CD14-positive monocyte (primary cell): Measurements from ENCODE around the gene CISTR. TPM values are rescaled to one million over a fixed set of nuclear protein-coding genes. Genes with fewer than 3 reads are reported as not detected.

Experiments
- DNase-seq, 3 donors: peaks; one replicate each; pipeline ENCODE4 v3.0.0-alpha.2; 2011 to 2022
- H2AFZ ChIP-seq: 2 replicates; pipeline ENCODE4 v1.6.0; 2012; ENCODE audit warnings: mild to moderate bottlenecking, low read depth, low read length, inconsistent platforms; ENCODE audit not compliant: insufficient read depth, poor library complexity, severe bottlenecking
- H3K27ac ChIP-seq, 2 donors: 1 replicate in 1 of 2; 2 replicates in 1 of 2; pipeline ENCODE4 v1.5.1; 2012 to 2013; ENCODE audit warnings: low read length in 2 of 2, control low read depth in 1 of 2, inconsistent platforms in 1 of 2, low read depth in 1 of 2, mild to moderate bottlenecking in 1 of 2
- H3K27me3 ChIP-seq, 2 donors: one replicate each; pipeline versions ENCODE4 v1.6.0 to v1.6.1; 2011 to 2013; ENCODE audit warnings: low read length in 2 of 2; ENCODE audit not compliant: control insufficient read depth in 2 of 2, insufficient read depth in 2 of 2
- H3K36me3 ChIP-seq, 2 donors: replicated peaks in 1 of 2; 1 replicate in 1 of 2; 2 replicates in 1 of 2; pipeline versions ENCODE4 v1.5.1 to v1.6.1; 2012 to 2013; ENCODE audit warnings: low read length in 2 of 2, control low read depth in 1 of 2, inconsistent platforms in 1 of 2, mild to moderate bottlenecking in 1 of 2; ENCODE audit not compliant: insufficient read depth in 2 of 2, control insufficient read depth in 1 of 2
- H3K4me1 ChIP-seq, 2 donors: 1 replicate in 1 of 2; 2 replicates in 1 of 2; pipeline versions ENCODE4 v1.5.1 to v1.6.1; 2012 to 2013; ENCODE audit warnings: low read length in 2 of 2, control low read depth in 1 of 2, inconsistent platforms in 1 of 2, mild to moderate bottlenecking in 1 of 2, moderate library complexity in 1 of 2; ENCODE audit not compliant: insufficient read depth in 2 of 2, control insufficient read depth in 1 of 2
- H3K4me2 ChIP-seq: replicated peaks from 2 replicates; pipeline ENCODE3; 2012; ENCODE audit warnings: low read length, moderate library complexity, mild to moderate bottlenecking; ENCODE audit not compliant: poor library complexity, severe bottlenecking; ENCODE audit errors: extremely low read depth
- H3K4me3 ChIP-seq, 3 experiments: fragments of 200-600 bp in 1 of 3; sonication (generic) in 1 of 3; replicated peaks in 1 of 3; 1 replicate in 2 of 3; 2 replicates in 1 of 3; pipeline ENCODE4 v1.5.1; 2011 to 2013; ENCODE audit warnings: low read length in 3 of 3, mild to moderate bottlenecking in 3 of 3, control low read depth in 2 of 3, low read depth in 2 of 3, inconsistent platforms in 1 of 3, moderate library complexity in 1 of 3
- H3K79me2 ChIP-seq: 2 replicates; pipeline ENCODE4 v1.6.0; 2012; ENCODE audit warnings: mild to moderate bottlenecking, control low read depth, inconsistent platforms, low read length, moderate library complexity; ENCODE audit not compliant: insufficient read depth
- H3K9ac ChIP-seq: 2 replicates; pipeline ENCODE4 v1.6.0; 2017; ENCODE audit warnings: low read length, mild to moderate bottlenecking; ENCODE audit not compliant: insufficient read depth, poor library complexity, severe bottlenecking
- H3K9me3 ChIP-seq, 2 donors: replicated peaks in 1 of 2; 1 replicate in 1 of 2; 2 replicates in 1 of 2; pipeline versions ENCODE4 v1.5.1 to v1.6.1; 2012 to 2013; ENCODE audit warnings: low read length in 2 of 2, control low read depth in 1 of 2; ENCODE audit not compliant: control insufficient read depth in 1 of 2, insufficient read depth in 1 of 2
- H4K20me1 ChIP-seq: 2 replicates; pipeline ENCODE4 v1.6.0; 2012; ENCODE audit warnings: mild to moderate bottlenecking, low read length, control low read depth, moderate library complexity; ENCODE audit not compliant: insufficient read depth
- H3K27ac Mint-ChIP-seq, 7 donors: one replicate each; pipeline ENCODE4 v1.8.0; 2020; ENCODE audit warnings: mild to moderate bottlenecking in 7 of 7, mixed read lengths in 7 of 7, moderate library complexity in 6 of 7, inconsistent platforms in 2 of 7
- H3K27me3 Mint-ChIP-seq, 3 donors: one replicate each; pipeline ENCODE4 v1.8.0; 2021 to 2022; ENCODE audit warnings: low read depth in 3 of 3, mild to moderate bottlenecking in 3 of 3, mixed read lengths in 3 of 3, moderate library complexity in 3 of 3, inconsistent platforms in 1 of 3
- H3K36me3 Mint-ChIP-seq, 2 donors: one replicate each; pipeline ENCODE4 v1.8.0; 2020; ENCODE audit warnings: mixed read lengths in 2 of 2, inconsistent platforms in 1 of 2, mild to moderate bottlenecking in 1 of 2
- H3K4me1 Mint-ChIP-seq: one replicate; pipeline ENCODE4 v1.8.0; 2020; ENCODE audit warnings: mild to moderate bottlenecking, mixed read lengths
- H3K4me3 Mint-ChIP-seq, 2 donors: one replicate each; pipeline ENCODE4 v1.8.0; 2020; ENCODE audit warnings: mild to moderate bottlenecking in 2 of 2, mixed read lengths in 2 of 2, moderate library complexity in 1 of 2
- H3K9me3 Mint-ChIP-seq, 7 donors: one replicate each; pipeline ENCODE4 v1.8.0; 2020 to 2022; ENCODE audit warnings: mixed read lengths in 7 of 7, mild to moderate bottlenecking in 6 of 7, moderate library complexity in 6 of 7, inconsistent platforms in 2 of 7
- WGBS: methylation state at CpG from one replicate; pipeline ENCODE4 v1.1.5; 2013; ENCODE audit warnings: missing lambda C conversion rate; ENCODE audit not compliant: insufficient coverage; 5-methylcytosine and 5-hydroxymethylcytosine counted together
- intact Hi-C, 2 donors: fragments of 100-400 bp; cut with micrococcal nuclease; formaldehyde crosslinking; loops; one replicate each; pipeline versions ENCODE4 v1.15.0 to v1.15.1; 2023
- polyA plus RNA-seq, 3 donors: library from polyadenylated mRNA; depleted of rRNA in 1 of 3; unstranded in 2 of 3; stranded (reverse) in 1 of 3; fragments of 300-500 nt in 2 of 3; fragments of >200 nt in 1 of 3; fragmentation: Illumina TruSeq in 2 of 3; gene quantifications; 1 replicate in 2 of 3; 2 replicates in 1 of 3; pipeline ENCODE4 v1.2.3, GENCODE V29; 2012 to 2021
- TF ChIP-seq, protein P1 (sequence below): fragments of 200-600 bp; IDR thresholded peaks from one replicate; pipeline ENCODE4 v1.8.0; 2022; ENCODE audit warnings: antibody characterized with exemption, mild to moderate bottlenecking

CISTR gene
- polyA plus RNA-seq, 3 donors: not detected

DNA sequence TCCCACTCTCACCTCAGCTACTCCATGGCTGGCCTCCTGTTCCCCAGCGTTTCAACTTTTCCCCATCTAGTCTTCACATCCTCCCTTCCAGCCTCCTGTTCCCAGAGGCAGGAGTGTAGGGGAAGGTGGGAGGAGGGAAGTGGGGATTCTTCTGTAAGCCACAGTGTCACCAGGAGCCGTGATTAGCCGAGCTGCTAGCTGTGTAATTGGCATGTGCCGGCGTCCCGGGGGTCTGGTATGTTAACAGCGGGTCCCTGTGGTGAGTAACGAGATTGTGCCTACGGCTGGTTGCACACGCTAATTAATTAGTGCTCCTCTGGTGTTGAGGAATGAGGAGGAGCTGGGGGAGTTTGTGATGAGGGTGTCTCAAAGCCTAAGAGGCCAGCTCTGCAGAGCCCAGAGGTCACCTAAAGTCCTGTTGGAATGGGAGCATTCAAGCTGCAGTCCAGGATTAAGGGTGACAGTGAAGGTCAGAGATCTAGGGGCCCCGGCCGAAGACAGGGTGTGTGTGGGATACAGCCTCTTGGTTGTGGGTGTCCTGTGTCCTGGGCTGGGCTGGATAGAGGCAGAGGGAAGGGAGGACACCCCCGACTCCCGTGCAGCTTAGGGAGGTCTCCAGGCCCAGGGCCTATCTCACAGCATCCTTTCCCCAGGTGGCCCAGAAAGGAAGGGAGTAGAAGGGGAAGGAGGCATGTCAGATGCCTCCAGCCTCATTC, 14.5 kb downstream of the CISTR start:
- Mint-ChIP-seq H3K4me1 (peaks cover 17% of the 10 kb centered on the region), H3K27me3 (peaks cover 29 to 61% (median 29%) of the 10 kb centered on the region in 3 donors), H3K36me3 (peaks cover 0 to 3% of the 10 kb centered on the region in 2 donors), H3K4me3 (peak overlapping the region in 1 of 2 donors; percentile 84), H3K9me3 (peaks cover 0 to 7% (median 0%) of the 10 kb centered on the region in 7 donors), H3K27ac (no peak overlapping the region)
- Histone ChIP-seq H3K36me3 (no peaks in the 10 kb centered on the region), H3K9me3 (peaks cover 0 to 36% of the 10 kb centered on the region in 2 donors), H3K4me1 (peaks cover 0 to 5% of the 10 kb centered on the region in 2 donors), H4K20me1 (no peaks in the 10 kb centered on the region), H3K79me2 (no peaks in the 10 kb centered on the region), H2AFZ (no peak overlapping the region), H3K27ac (no peak overlapping the region), H3K4me3 (no peak overlapping the region), H3K9ac (no peak overlapping the region), H3K27me3 (peaks cover 62 to 82% of the 10 kb centered on the region in 2 donors), H3K4me2 (no peak overlapping the region)
- WGBS: 83% methylated on average over 9 of the region's 14 CpGs
- intact Hi-C loops: no loop called here
- TF ChIP-seq, protein P1, sequence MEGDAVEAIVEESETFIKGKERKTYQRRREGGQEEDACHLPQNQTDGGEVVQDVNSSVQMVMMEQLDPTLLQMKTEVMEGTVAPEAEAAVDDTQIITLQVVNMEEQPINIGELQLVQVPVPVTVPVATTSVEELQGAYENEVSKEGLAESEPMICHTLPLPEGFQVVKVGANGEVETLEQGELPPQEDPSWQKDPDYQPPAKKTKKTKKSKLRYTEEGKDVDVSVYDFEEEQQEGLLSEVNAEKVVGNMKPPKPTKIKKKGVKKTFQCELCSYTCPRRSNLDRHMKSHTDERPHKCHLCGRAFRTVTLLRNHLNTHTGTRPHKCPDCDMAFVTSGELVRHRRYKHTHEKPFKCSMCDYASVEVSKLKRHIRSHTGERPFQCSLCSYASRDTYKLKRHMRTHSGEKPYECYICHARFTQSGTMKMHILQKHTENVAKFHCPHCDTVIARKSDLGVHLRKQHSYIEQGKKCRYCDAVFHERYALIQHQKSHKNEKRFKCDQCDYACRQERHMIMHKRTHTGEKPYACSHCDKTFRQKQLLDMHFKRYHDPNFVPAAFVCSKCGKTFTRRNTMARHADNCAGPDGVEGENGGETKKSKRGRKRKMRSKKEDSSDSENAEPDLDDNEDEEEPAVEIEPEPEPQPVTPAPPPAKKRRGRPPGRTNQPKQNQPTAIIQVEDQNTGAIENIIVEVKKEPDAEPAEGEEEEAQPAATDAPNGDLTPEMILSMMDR: no peak
- no peak for DNase-seq

DNA sequence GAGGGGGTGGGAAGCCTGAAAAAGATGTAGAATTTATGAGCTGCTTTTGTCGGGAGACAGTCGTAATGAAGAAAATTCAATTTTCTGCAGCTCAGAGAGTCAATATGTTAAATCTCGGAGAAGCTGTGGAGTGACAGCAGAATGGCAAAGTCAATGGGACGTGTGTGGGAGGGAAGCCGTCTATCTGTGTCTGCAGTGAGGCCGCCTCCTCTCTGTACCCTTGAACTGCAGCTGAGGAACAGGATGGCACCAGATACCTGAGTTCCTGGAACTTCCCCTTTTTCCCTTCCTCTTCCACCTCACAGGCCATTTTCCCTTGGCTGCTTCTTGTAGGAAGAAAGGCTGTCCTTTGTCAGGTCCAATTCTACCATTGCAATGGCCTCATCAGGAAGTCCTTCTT, 15.2 kb downstream of the CISTR start:
- intact Hi-C loops: no loop called here
- H3K27ac ChIP-seq: no peak overlapping the region
- Mint-ChIP-seq H3K36me3 (peaks cover 0 to 3% of the 10 kb centered on the region in 2 donors), H3K9me3 (peaks cover 0 to 7% (median 0%) of the 10 kb centered on the region in 7 donors), H3K27ac (no peak overlapping the region), H3K27me3 (peaks cover 25 to 58% (median 31%) of the 10 kb centered on the region in 3 donors), H3K4me1 (peaks cover 17% of the 10 kb centered on the region), H3K4me3 (peak overlapping the region in 1 of 2 donors; percentile 84)
- WGBS: 97% methylated on average over 3 of the region's 6 CpGs
- H3K27me3 ChIP-seq: peaks cover 64 to 79% of the 10 kb centered on the region in 2 donors
- no peak overlapping the region for H3K4me2 ChIP-seq
- H3K36me3 ChIP-seq: no peaks in the 10 kb centered on the region
- H3K9ac ChIP-seq: no peak overlapping the region
- H4K20me1 ChIP-seq: no peaks in the 10 kb centered on the region
- H3K4me3 ChIP-seq: no peak overlapping the region
- TF ChIP-seq, protein P1: no peak
- no peak for DNase-seq
- peaks cover 0 to 36% of the 10 kb centered on the region in 2 donors for H3K9me3 ChIP-seq
- H3K4me1 ChIP-seq: peaks cover 0 to 5% of the 10 kb centered on the region in 2 donors
- no peaks in the 10 kb centered on the region for H3K79me2 ChIP-seq
- no peak overlapping the region for H2AFZ ChIP-seq
